NCI-H345 treated with DMSO at 0.1 percent for 48 hours (cell line): ENCODE data around the gene SUGCT.

Source experiments
- DNase-seq: peaks from one replicate; lab custom pipeline; 2025; ENCODE audit not compliant: unreplicated experiment; lab: John Stamatoyannopoulos, UW

SUGCT gene

GRCh38 chr7:40509287-40509996 lies 374.6 kb downstream of the SUGCT start:
- no peak for DNase-seq

DNA sequence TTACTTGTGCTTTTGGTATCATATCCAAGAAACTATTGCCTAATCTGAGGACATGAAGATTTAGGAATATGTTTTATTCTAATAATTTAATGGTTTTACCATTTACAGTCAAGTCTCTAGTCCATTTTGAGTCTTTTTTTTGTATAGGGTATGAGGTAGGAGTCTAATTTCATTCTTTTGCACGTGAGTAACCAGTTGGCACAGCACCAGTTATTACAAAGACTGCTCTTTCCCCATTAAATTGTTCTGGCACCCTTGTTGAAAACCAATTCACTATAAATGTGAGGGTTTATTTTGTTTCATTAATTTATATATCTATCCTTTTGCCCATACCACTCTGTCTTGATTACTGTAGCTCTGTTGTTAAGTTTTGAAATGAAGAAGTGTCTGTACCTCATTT lies 381.6 kb downstream of the SUGCT start:
- DNase-seq = no peak

GRCh38 chr7:40519009-40519408 lies 384.2 kb downstream of the SUGCT start:
- DNase-seq = no peak

DNA sequence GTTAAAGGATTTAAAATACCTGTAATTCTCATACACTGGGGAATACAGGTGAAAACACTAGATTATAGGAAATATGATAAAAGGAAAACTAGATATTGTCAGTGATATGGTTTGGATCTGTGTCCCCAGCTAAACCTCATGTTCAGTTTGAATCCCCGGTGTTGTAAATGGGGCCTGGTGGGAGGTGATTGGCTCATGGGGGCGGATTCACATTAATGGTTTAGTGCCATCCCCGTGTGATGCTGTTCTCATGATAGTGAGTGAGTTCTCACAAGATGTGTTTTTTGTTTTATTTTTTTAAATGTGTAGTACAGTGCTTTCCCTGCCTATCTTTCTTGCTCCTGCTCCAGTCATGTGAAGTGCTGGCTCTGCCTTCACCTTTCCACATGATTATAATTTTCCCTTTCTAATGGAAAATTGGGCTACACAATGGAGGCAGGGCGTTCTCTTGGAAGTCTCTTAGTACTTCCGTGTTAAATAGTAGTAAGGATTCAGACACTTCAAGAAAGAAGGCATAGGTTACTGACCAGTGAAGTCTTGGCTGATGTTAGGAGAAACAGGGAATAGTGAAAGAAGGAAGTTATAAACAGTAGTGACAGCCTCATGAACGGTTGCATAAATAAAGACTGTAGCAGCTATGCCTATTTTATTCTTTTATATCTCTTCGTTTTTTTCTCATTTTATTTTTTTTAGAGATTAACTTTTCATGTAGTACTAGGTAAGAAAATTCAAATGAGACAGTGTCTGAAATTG lies 386.4 kb downstream of the SUGCT start:
- no peak for DNase-seq

DNA sequence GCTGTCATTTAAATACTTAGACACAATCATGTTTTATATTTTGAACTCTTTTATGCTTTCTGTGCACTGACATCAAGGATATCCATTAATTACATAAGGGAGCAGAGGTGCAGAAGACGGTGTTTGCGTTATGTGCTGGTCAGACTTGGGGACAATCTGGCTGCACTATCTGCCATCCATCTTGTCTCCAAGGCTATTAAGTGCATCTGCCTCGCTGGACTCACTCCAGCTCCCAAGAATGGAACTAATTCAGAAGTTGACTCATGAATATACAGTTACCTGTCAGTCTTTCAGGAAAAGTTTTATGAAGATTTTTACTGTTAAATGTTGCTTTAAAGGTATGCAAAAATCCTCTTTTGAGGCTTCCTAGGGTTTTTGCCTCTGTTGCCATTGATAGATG lies 391.0 kb downstream of the SUGCT start:
- DNase-seq = no peak

- DNase-seq = no peak
These were observed 392.3 kb downstream of the SUGCT start for GRCh38 chr7:40526951-40527715.

GRCh38 chr7:40527723-40528122 lies 392.9 kb downstream of the SUGCT start:
- no peak for DNase-seq

GRCh38 chr7:40530292-40530691 lies 395.5 kb downstream of the SUGCT start:
- no peak for DNase-seq

GRCh38 chr7:40531956-40532355 lies 397.2 kb downstream of the SUGCT start:
- no peak for DNase-seq

- DNase-seq = no peak
These were observed 400.9 kb downstream of the SUGCT start for GRCh38 chr7:40535678-40536077.

DNA sequence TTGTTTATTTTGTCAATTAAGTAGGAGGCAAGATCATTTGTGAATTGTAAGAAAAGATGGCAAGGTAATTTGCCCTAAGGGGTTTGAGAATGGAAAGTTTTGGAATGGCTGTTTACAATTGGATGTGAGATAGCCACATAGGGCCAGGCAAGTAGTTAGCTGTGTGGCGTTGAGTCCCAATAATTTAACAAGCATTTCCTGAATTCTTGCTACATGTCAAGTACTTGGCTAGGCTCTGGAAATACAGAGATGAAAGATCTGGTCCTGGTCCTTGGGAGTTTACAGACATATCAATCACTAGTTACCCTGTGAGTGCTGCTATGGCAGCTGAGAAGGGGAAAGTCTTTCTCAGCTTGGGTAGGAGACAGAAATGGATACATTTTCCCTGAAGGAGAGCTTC lies 401.6 kb downstream of the SUGCT start:
- DNase-seq = no peak

GRCh38 chr7:40538281-40538680 lies 403.5 kb downstream of the SUGCT start:
- DNase-seq = no peak

GRCh38 chr7:40541336-40541735 lies 406.5 kb downstream of the SUGCT start:
- DNase-seq = no peak

DNA sequence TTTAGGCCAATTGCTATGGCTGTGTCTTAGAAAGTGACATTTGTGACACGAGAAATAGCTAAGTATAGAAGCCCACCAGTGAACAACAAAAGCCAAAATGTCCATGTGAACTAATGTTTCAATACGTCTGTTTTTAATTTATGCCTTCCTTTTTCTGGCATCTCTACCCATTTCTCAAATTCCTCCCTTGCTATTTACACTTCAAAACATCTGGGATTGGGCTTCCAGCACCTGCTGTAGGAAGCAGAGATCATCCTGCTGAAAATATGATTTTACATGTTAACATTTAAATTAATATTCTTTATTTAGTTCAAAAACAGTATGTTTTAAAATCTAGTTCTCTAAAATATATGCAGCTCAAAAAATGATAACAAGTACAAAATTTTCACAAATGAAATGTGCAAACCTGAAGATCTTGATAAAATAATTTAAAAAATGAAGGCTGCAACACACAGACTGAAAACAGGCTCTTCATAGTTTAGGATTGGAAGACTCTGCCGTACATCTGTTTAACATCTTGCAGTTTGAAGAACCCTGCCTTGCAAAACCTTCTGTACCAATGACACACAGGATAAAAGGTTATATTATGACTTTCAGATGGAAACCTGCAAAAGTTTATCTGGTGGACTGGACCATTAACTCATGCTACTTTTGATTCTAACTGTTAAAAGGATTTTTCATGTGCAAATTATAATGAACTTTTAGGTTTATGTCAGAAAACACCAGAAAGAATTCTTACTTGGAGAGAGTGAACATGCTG lies 408.4 kb downstream of the SUGCT start:
- DNase-seq = no peak

DNA sequence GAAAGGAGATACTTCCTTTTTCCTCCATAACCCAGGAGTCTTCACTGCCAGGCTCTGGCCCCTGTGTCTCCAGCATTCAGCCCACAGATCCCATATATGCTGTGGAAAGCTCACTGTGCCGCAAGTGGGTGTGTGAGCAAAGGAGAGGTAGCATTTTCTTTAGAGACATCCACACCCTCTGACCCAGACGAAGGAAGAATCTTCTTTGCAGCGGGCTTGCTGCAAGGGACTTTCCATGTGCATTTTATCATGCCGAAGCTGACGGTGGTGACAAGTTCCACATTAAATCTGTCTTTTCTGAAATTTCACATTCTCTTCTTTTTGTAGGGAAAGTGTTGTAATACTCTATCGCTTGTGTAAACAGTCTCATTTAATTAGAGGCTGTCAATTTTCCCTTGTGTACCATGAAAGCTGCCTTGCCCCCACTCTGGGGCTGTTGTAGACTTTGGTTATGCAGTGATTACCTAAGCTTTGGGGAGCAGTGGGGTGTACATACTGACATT lies 409.5 kb downstream of the SUGCT start:
- DNase-seq = no peak

DNA sequence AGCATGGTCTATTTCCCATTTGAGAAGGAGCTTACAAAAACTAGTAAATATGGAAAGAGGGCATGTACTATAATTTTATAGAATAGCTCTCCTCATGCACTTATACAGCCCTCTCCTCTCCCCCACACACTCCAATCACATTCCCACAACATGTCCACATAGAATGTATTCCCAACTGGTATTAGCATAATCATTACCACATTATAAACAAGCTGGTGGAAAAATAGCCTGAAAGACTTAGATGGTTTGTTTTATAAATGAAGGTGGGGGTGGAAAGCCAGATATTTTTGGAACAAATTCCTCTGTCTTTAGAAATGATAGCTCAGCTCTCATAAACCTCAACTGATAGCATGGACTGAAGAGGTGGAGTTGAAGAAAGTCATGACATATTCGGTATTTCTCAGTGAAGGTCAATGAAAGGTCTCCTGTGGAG lies 410.1 kb downstream of the SUGCT start:
- no peak for DNase-seq

- DNase-seq = no peak
These were observed 410.9 kb downstream of the SUGCT start for GRCh38 chr7:40545739-40546138.

- no peak for DNase-seq
These were observed 412.1 kb downstream of the SUGCT start for GRCh38 chr7:40546616-40547501.

- DNase-seq = no peak
These were observed 414.7 kb downstream of the SUGCT start for GRCh38 chr7:40549372-40550039.
